ENCODE data around the gene PCYT2. TPM values are rescaled to one million over a fixed set of nuclear protein-coding genes. Genes with fewer than 3 reads are reported as not detected.

Gene PCYT2
- total RNA-seq, 8 experiments from 2014 or later: 11.3 to 40.6 (median 16.0) TPM

Other genes starting within 250 kb of the PCYT2 start
- gene OXLD1, start 244.8 kb downstream of the PCYT2 start, total RNA-seq: 10 to 100 TPM; 20.2 to 85.8 (median 33.6) TPM
- gene CCDC137, start 244.7 kb downstream of the PCYT2 start, total RNA-seq: 10 to 100 TPM in 6 of 8 experiments, 1 to 10 TPM in 2; 9.1 to 34.6 (median 22.5) TPM
- gene ARL16, start 227.6 kb downstream of the PCYT2 start, total RNA-seq: 10 to 100 TPM; 32.5 to 76.0 (median 48.4) TPM
- gene HGS, start 227.4 kb downstream of the PCYT2 start, total RNA-seq: 10 to 100 TPM; 46.1 to 89.5 (median 62.4) TPM
- gene MRPL12, start 208.0 kb downstream of the PCYT2 start, total RNA-seq: 100 to 1,000 TPM in 2 of 8 experiments, 10 to 100 TPM in 6; 17.0 to 155 (median 39.6) TPM
- 10 to 100 TPM in 3 of 8 experiments, 1 to 10 TPM in 5; 2.4 to 24.9 (median 5.0) TPM for gene SLC25A10, start 199.1 kb downstream of the PCYT2 start, total RNA-seq
- under 1 TPM in 4 of 8 experiments, not detected in 4; 0.14 to 0.66 (median 0.32) TPM for gene GCGR, start 107.2 kb downstream of the PCYT2 start, total RNA-seq
- 100 to 1,000 TPM in 4 of 8 experiments, 10 to 100 TPM in 4; 18.1 to 139 (median 101) TPM for gene MCRIP1, start 78.1 kb downstream of the PCYT2 start, total RNA-seq
- gene PPP1R27, start 76.3 kb downstream of the PCYT2 start, total RNA-seq: 1 to 10 TPM in 4 of 8 experiments, under 1 TPM in 3, not detected in 1; 0.73 to 1.3 (median 1.1) TPM
- gene P4HB, start 50.9 kb downstream of the PCYT2 start, total RNA-seq: 100 to 1,000 TPM; 116 to 461 (median 257) TPM
- 100 to 1,000 TPM in 5 of 8 experiments, 10 to 100 TPM in 3; 44.7 to 276 (median 151) TPM for gene ARHGDIA, start 40.1 kb downstream of the PCYT2 start, total RNA-seq
- 100 to 1,000 TPM in 3 of 8 experiments, 10 to 100 TPM in 5; 52.7 to 176 (median 78.1) TPM for gene ALYREF, start 19.8 kb downstream of the PCYT2 start, total RNA-seq
- gene ANAPC11, start 19.7 kb downstream of the PCYT2 start, total RNA-seq: 100 to 1,000 TPM in 6 of 8 experiments, 10 to 100 TPM in 2; 80.4 to 181 (median 120) TPM
- gene NPB, start 9.2 kb downstream of the PCYT2 start, total RNA-seq: under 1 TPM in 7 of 8 experiments, not detected in 1; 0.15 to 0.92 (median 0.43) TPM
- gene SIRT7, start 6.8 kb upstream of the PCYT2 start, total RNA-seq: 10 to 100 TPM in 7 of 8 experiments, 1 to 10 TPM in 1; 7.2 to 37.9 (median 14.5) TPM
- gene MAFG, start 16.3 kb upstream of the PCYT2 start, total RNA-seq: 10 to 100 TPM in 5 of 8 experiments, 1 to 10 TPM in 3; 6.6 to 23.9 (median 15.4) TPM
- 10 to 100 TPM; 31.5 to 97.7 (median 54.0) TPM for gene PYCR1, start 25.9 kb upstream of the PCYT2 start, total RNA-seq
- 1 to 10 TPM in 2 of 8 experiments, under 1 TPM in 6; 0.10 to 1.4 (median 0.47) TPM for gene MYADML2, start 35.8 kb upstream of the PCYT2 start, total RNA-seq
- 1 to 10 TPM in 2 of 8 experiments, under 1 TPM in 4, not detected in 2; 0.08 to 1.3 (median 0.40) TPM for gene NOTUM, start 49.8 kb upstream of the PCYT2 start, total RNA-seq
- gene ASPSCR1, start 66.2 kb upstream of the PCYT2 start, total RNA-seq: 10 to 100 TPM; 17.3 to 35.1 (median 26.7) TPM
- gene CENPX, start 111.5 kb upstream of the PCYT2 start, total RNA-seq: 100 to 1,000 TPM in 1 of 8 experiments, 10 to 100 TPM in 7; 40.6 to 116 (median 53.3) TPM
- 10 to 100 TPM in 5 of 8 experiments, 1 to 10 TPM in 3; 2.8 to 18.1 (median 10.7) TPM for gene LRRC45, start 111.9 kb upstream of the PCYT2 start, total RNA-seq
- gene RAC3, start 120.3 kb upstream of the PCYT2 start, total RNA-seq: 10 to 100 TPM in 6 of 8 experiments, 1 to 10 TPM in 2; 1.8 to 92.9 (median 52.3) TPM
- gene DCXR, start 126.3 kb upstream of the PCYT2 start, total RNA-seq: 10 to 100 TPM; 55.7 to 94.5 (median 80.7) TPM
- gene RFNG, start 140.4 kb upstream of the PCYT2 start, total RNA-seq: 10 to 100 TPM; 19.3 to 38.6 (median 28.5) TPM
- 10 to 100 TPM; 54.6 to 97.9 (median 78.2) TPM for gene GPS1, start 140.5 kb upstream of the PCYT2 start, total RNA-seq
- gene DUS1L, start 154.4 kb upstream of the PCYT2 start, total RNA-seq: 10 to 100 TPM; 32.3 to 91.1 (median 47.2) TPM
- gene FASN, start 186.8 kb upstream of the PCYT2 start, total RNA-seq: 100 to 1,000 TPM in 4 of 8 experiments, 10 to 100 TPM in 4; 32.4 to 333 (median 89.0) TPM